Right forelimb (tissue), 1 donor: ENCODE data around the gene GARS1.

Experiments
- DNase-seq: peaks from one replicate; pipeline ENCODE4 v3.0.0-alpha.2; 2018

GARS1 gene

GRCh38 chr7:30657131-30657530 lies 62.5 kb downstream of the GARS1 start:
- no peak for DNase-seq

DNA sequence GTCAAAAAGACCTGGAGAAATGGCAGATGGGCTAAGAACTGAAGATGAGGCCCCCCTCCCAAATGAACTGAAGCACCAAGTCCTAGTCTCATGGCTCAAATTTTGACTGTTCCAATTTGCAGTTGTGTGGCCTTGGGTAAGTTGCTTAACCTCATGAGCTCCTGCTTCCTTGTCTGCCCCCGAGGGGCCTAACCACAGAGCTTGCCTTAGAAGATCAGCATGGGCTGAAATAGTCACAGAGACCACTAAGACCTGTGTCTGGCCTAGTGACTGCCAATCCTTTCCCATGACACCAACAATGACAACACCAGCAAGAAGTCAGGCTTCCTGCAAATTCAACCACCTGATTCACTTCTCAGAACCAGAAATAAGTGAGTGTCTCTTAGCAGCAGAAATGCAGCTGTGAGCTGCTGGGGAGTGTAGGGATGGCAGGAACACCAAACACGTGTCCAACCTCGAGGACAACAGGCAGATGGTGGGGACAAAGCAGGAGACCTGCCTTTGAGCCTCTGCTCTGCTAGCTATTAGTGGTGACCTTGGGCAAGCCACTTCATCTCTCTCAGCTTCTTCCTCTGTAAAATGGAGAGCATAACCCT lies 63.9 kb downstream of the GARS1 start:
- DNase-seq = no peak

- DNase-seq = no peak
Measured at GRCh38 chr7:30659312-30659711, 64.6 kb downstream of the GARS1 start.

- DNase-seq = no peak
Measured at GRCh38 chr7:30660331-30661255, 65.9 kb downstream of the GARS1 start.

DNA sequence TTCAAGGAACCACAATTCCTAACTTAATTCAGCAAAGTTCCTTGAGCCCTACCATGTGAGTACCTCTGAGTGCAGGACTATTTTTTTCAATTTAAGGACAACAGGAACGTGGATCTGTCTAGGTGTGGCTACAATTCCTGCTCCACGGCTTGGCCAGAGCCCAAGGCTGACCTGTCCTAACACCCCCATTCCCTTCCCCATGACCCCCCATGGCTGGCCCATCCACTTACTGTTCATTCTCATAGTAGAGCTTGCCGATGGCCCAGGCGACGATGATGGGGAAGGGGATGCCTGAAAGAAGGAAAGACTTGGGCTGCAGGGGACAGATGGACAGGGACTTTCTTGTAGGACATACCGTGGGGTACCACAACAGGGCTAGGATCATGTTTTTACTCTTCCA lies 67.2 kb downstream of the GARS1 start:
- DNase-seq = no peak

DNA sequence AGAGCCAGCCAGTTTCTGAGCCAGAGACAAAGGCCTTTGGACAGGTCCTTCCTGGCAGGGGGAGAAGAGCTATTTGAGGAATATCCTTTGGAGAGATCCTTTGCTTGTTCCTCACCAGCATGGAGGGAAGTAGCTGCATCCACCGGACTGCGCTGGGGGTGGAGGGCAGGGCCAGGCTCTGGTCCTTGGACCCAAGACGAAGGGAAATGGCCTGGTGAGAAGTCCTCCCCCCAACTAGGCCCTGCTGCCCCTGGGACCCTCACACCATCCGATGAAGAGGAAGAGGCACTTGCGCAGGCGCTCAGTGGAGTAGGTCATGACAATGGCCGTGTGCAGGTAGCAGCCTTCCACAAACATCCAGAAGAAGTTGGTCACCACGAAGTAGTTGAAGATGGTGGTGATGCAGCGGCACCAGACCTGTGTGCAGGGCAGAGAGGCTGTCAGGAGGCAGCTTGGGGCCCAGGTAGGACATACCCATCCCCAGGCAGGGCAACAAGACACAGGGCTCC lies 67.8 kb downstream of the GARS1 start:
- DNase-seq = no peak

DNA sequence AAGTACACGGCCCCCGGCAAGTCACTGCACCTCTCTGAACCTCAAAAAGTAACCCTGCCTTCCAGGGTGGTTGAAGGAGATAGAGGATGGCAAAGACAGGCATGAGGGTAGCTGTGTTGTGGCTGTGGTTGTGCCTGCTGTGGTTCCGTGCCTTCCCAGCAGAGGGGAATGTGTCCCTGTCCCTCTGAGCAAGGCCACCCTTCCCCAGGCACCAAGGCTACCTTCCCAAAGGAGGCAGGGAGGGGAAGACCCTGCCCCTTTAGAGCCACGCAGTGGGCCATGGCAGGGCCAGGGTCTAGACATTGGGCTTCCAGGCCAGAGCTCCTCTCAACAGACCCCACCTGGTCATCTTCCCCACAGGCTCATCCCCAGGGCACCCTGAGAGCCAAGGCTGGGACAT lies 68.7 kb downstream of the GARS1 start:
- no peak for DNase-seq

DNA sequence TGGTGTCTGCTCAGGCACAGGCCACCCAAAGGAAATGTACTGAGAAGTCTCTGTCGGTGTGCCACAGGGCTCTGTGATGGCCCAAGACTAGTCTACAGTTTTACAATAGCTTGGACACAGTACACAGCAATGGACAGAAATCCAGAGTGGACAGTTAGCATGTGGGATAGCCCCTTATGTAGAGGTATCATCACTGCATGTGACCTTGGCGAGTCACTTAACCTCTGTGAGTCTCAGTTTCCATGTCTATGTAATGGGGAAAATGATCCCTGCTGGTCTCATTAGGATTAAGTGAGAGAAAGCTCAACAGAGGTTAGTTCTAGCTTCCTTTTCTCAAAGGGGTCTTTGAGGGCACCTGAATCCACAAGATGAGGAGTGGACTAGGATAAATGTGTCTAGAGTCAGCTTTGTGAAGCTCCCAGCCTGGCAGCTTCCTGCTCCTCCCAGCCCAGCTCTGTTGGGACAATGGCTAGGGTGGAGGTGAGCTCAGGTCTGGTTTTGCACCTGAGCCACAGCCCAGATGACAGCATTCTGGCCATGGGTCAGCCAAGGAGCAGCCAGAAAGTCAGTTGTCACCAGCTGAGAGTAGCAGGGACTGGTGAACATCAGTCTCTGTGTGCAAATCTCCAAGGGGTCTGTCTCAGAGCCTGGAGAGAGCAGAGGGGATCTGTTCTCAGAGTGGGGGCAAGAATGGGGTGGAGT lies 69.7 kb downstream of the GARS1 start:
- no peak for DNase-seq

- no peak for DNase-seq
Measured at GRCh38 chr7:30665043-30665442, 70.4 kb downstream of the GARS1 start.

DNA sequence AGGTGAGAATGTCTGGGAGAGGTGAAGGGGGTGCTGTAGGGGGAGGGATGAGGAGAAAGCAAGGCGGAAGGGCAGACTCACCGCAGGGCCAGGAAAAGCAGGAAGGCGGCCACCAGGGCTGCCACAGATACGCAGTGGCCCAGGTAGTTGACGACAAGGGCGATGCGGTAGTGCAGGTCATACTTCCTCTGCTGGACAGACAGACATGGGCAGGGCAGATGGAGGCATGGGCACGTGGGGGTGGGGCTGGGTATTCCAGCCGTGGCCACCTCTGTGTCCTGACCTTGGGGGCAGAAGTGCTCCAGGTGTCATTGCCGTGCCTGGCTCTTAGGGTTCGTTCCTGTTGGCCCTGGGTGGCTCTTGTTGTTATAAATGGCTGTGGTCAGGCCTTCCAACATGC lies 70.8 kb downstream of the GARS1 start:
- no peak for DNase-seq

DNA sequence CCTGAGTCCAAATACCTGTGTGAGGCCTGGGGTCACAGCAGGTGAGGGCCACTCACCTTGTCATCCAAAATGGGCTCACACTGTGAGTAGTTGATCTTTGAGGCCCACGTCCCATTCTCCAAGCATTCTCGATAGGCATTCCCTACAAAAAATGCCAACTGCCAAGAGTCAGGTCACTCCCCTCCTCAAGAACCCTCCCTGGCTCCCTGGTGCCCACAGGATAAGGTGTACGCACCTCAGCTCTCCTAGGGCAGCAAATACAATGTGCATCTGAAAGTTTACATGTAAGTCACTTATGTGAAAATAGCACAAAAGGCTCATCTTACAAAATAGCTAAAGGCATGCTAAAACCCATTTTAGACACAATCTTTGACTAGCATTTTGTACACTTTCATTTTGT lies 72.5 kb downstream of the GARS1 start:
- no peak for DNase-seq

DNA sequence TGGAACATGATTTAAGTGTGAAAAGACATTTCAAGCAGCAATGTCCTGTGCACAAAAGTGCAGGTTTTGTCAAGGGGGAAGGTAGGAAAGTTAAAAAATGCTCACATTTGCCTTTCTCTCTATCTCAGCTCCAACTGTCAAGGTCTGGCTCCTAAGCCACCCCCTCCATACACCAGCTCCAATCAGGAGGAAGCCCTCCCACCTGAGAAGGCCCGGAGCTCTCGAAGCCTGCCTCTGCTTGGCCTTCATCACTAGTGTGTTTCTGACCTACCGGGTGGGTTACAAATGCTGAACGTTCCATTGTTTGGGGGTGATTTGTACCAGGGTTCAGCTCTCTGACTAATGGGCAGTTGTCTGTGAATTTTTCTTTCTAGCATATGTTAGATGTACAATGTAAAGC lies 73.4 kb downstream of the GARS1 start:
- no peak for DNase-seq

DNA sequence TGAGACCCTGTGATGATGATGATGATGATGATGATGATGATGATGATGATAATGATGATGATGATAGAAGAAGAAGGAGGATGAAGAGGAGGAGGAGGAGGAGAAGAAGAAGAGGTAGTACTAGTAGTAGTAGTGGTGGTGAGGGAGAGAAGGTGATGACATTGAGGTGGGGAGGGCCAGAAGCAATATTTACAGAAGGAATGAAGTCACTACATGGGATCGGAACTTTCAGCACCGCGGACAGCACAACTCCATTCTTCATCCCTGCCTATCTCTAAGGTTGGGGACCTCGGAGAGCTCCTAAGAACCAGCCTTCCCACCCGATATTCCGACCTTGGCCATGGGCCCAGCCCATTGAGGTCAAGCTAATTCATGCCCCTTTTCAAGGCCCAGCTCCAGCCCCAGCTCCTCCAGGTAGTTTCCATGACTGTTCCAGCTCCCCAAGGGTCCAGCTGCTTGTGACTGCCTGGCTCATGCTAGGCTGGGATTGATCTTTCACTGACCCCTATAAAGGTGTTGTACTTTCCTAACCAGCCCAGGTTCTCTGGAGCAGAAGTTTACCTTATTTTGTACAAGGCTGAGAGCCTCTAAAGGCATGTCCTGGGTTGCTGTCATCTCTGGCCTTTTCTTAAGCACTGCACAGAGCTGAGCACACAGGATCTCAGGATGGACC lies 77.3 kb downstream of the GARS1 start:
- peak; percentile 74 for DNase-seq

GRCh38 chr7:30674420-30674819 lies 79.7 kb downstream of the GARS1 start:
- DNase-seq = no peak

DNA sequence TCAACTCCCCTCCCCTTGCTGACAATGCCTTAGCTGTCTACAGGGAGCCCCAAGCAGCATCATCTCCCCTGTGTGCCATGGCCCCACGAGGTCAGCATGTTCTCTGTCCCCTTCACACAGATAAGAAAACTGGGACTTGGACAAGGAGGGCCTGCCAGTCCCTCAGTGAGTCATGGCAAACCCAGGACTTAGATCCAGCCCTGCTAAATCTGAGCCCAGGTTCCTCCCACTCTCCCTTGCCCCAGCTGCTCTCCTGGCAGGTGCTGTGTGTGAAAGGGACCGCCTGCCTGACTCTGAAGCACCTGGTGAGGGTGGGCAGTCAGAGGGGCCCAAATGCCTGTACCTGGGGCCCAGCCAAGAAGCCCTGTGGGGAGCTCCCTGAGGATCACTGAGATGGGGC lies 80.2 kb downstream of the GARS1 start:
- no peak for DNase-seq

DNA sequence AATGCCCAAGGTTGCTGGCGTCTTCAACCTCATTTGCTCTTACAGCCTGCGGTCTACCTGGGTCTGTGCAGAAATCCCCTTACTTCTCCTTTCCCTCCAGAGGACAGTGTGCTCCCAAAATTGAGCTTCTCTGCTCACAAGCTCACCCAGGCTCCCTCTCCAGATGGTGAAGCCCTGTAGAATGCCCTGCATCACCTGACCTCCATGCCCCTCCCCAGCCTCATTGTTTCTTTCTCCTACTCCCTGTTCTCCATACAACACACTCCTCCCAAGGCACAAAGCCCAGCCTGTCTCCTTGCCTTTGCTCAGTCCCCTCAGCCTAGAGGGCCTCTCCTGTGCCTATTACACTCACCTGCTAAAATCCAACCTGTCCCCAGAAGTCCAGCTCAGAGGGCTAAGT lies 84.1 kb downstream of the GARS1 start:
- no peak for DNase-seq

DNA sequence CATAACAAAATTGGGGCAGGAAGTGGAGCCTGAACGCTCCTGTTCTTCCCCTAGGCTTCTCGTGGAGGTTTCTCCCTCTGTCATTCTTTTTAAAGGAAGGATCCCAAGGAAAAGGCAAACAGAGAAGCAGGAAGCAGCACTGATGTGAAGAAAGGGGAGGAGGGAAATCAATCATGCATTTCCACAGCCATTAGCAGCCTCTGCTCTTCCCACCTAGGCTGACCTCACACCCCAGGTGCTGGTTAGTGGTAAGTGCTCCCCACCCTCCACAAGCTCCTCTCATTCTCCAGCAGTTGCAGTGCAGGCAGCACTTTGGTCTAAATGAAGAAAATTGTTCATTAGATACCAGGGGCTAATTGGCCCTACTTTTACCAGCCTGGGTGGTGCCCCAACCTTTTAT lies 85.0 kb downstream of the GARS1 start:
- no peak for DNase-seq

DNA sequence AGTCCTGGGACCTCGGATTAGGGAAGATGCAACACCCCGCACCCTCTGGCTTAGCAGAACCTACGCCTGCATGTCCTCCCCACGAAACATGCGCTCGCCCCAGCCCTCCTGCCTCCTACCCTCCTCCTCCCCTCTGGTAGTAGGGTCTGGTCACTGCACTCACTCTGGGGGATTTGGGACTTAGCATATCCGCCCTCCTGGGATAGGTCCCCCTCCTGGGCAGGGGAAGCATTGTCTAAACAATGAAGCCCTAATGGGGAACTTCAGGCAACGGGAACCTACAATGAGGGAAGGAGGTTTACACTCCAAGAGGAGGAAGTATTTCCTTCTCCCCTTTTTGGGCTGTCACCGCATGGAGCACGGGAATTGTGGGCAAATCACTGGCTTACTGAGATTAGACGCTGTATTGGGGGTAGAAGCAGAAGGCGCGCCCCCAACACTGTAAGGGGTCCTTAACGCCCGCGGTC lies 86.7 kb downstream of the GARS1 start:
- DNase-seq = no peak

- DNase-seq = no peak
Measured at GRCh38 chr7:30681815-30682211, 87.1 kb downstream of the GARS1 start.

- no peak for DNase-seq
Measured at GRCh38 chr7:30682212-30683083, 87.8 kb downstream of the GARS1 start, which contains the start of gene CRHR2. Gene CRHR2, minus strand, starts transcription at chr7:30682456. Its CDS starts 176 bp downstream, at chr7:30682280.

- DNase-seq = no peak
Measured at GRCh38 chr7:30683306-30683705, 88.6 kb downstream of the GARS1 start.
